Upper lobe of left lung (tissue), 4 donors: ENCODE measurements around the gene CFHR1.

ENCODE experiments used
- EP300 ChIP-seq, 4 donors: sonication (generic); formaldehyde crosslinking; IDR thresholded peaks; one replicate each; pipeline ENCODE4 v1.5.1; 2017; ENCODE audit warnings: antibody characterized with exemption in 4 of 4, control low read depth in 2 of 4
- POLR2A ChIP-seq, 4 donors: fragments of 450-650 bp; IDR thresholded peaks; one replicate each; pipeline ENCODE4 v1.5.1; 2016 to 2017; ENCODE audit warnings: antibody characterized with exemption in 4 of 4, mild to moderate bottlenecking in 2 of 4
- POLR2AphosphoS5 ChIP-seq, 2 donors: sonication (generic); formaldehyde crosslinking; IDR thresholded peaks; one replicate each; pipeline ENCODE4 v1.5.1; 2017; ENCODE audit warnings: antibody characterized with exemption in 2 of 2
- TF ChIP-seq, protein P1 (sequence below), 6 experiments: fragments of 450-650 bp in 4 of 6; fragments of 200-600 bp in 2 of 6; sonication (generic) in 2 of 6; IDR thresholded peaks; one replicate each; pipeline ENCODE4 v1.5.1; 2016 to 2019; ENCODE audit warnings: antibody characterized with exemption in 6 of 6

- TF ChIP-seq, protein P1, sequence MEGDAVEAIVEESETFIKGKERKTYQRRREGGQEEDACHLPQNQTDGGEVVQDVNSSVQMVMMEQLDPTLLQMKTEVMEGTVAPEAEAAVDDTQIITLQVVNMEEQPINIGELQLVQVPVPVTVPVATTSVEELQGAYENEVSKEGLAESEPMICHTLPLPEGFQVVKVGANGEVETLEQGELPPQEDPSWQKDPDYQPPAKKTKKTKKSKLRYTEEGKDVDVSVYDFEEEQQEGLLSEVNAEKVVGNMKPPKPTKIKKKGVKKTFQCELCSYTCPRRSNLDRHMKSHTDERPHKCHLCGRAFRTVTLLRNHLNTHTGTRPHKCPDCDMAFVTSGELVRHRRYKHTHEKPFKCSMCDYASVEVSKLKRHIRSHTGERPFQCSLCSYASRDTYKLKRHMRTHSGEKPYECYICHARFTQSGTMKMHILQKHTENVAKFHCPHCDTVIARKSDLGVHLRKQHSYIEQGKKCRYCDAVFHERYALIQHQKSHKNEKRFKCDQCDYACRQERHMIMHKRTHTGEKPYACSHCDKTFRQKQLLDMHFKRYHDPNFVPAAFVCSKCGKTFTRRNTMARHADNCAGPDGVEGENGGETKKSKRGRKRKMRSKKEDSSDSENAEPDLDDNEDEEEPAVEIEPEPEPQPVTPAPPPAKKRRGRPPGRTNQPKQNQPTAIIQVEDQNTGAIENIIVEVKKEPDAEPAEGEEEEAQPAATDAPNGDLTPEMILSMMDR (IDR thresholded peaks at IDR 0.05), result no peak
- TF ChIP-seq POLR2A (IDR thresholded peaks at IDR 0.05), result no peak
- TF ChIP-seq POLR2AphosphoS5 (IDR thresholded peaks at IDR 0.05), result no peak
- no peak for TF ChIP-seq EP300 (IDR thresholded peaks at IDR 0.05)
Observed at GRCh38 chr1:196860323-196860884, 40.9 kb downstream of the CFHR1 start.
